Measurements from ENCODE around the gene FAM53C.

Gene FAM53C

GRCh38 chr5:138344887-138345622 lies 7.0 kb downstream of the FAM53C start:
- H4K8ac ChIP-seq (ENCODE audit: low read depth, low read length), result no peak overlapping the region
- H3K79me2 ChIP-seq (ENCODE audit: control insufficient read depth, insufficient read depth, low read length), result peaks cover 18% of the 10 kb centered on the region
- no peak overlapping the region for H3K4me2 ChIP-seq (ENCODE audit: low read length)
- no peak overlapping the region for H4K5ac ChIP-seq (ENCODE audit: low read length)
- no peak overlapping the region for H3K4me3 ChIP-seq (ENCODE audit: low read length)
- H2AK5ac ChIP-seq (ENCODE audit: low read length), result no peak overlapping the region
- no peak overlapping the region for H2BK5ac ChIP-seq (ENCODE audit: low read length)
- H3K4me1 ChIP-seq (ENCODE audit: control insufficient read depth, low read depth, low read length), result no peaks in the 10 kb centered on the region
- no peaks in the 10 kb centered on the region for H3K27me3 ChIP-seq (ENCODE audit: insufficient read depth, low read length, poor library complexity)
- no peak overlapping the region for H3K27ac ChIP-seq (ENCODE audit: low read depth, low read length)
- no peak overlapping the region for H3K4ac ChIP-seq (ENCODE audit: low read depth, low read length)
- no CpG with 5 or more reads among the region's 32 CpGs for WGBS (ENCODE audit: extremely low coverage, insufficient coverage, low lambda C conversion rate)
- H2BK120ac ChIP-seq (ENCODE audit: low read depth, low read length), result no peak overlapping the region
- peaks cover 12% of the 10 kb centered on the region for H3K79me1 ChIP-seq (ENCODE audit: low read length)
- H2BK15ac ChIP-seq (replicated peaks; ENCODE audit: low read depth), result no peak overlapping the region
- DNase-seq, result no peak
- no peak overlapping the region for H3K56ac ChIP-seq (ENCODE audit: low read length)
- peaks cover 13% of the 10 kb centered on the region for H3K36me3 ChIP-seq (ENCODE audit: control insufficient read depth, insufficient read depth, low read length)
- no peak overlapping the region for H3K9ac ChIP-seq (ENCODE audit: low read length)
- no peak overlapping the region for H3K18ac ChIP-seq (ENCODE audit: low read length)
- H3K23ac ChIP-seq (ENCODE audit: low read length), result no peak overlapping the region

- Histone ChIP-seq H3K56ac (ENCODE audit: low read length) (no peak overlapping the region), H3K4me2 (ENCODE audit: low read length) (no peak overlapping the region), H3K27me3 (ENCODE audit: insufficient read depth, low read length, poor library complexity) (no peaks in the 10 kb centered on the region), H3K4ac (ENCODE audit: low read depth, low read length) (no peak overlapping the region), H3K27ac (ENCODE audit: low read depth, low read length) (no peak overlapping the region), H3K18ac (ENCODE audit: low read length) (no peak overlapping the region), H3K79me2 (ENCODE audit: control insufficient read depth, insufficient read depth, low read length) (no peaks in the 10 kb centered on the region), H3K9ac (ENCODE audit: low read length) (no peak overlapping the region), H3K4me3 (ENCODE audit: low read length) (no peak overlapping the region), H3K23ac (ENCODE audit: low read length) (no peak overlapping the region), H3K36me3 (ENCODE audit: control insufficient read depth, insufficient read depth, low read length) (peaks cover 10% of the 10 kb centered on the region), H2BK120ac (ENCODE audit: low read depth, low read length) (no peak overlapping the region), H2AK5ac (ENCODE audit: low read length) (no peak overlapping the region), H3K4me1 (ENCODE audit: control insufficient read depth, low read depth, low read length) (no peaks in the 10 kb centered on the region), H2BK5ac (ENCODE audit: low read length) (no peak overlapping the region), H2BK15ac (replicated peaks; ENCODE audit: low read depth) (no peak overlapping the region), H4K5ac (ENCODE audit: low read length) (no peak overlapping the region), H3K79me1 (ENCODE audit: low read length) (peaks cover 2% of the 10 kb centered on the region), H4K8ac (ENCODE audit: low read depth, low read length) (no peak overlapping the region)
- no peak for DNase-seq
- no CpG with 5 or more reads among the region's 14 CpGs for whole genome bisulfite sequencing (ENCODE audit: extremely low coverage, insufficient coverage, low lambda C conversion rate)
Measured at GRCh38 chr5:138346889-138347288, 8.8 kb downstream of the FAM53C start.

GRCh38 chr5:138349852-138350562 lies 11.9 kb downstream of the FAM53C start:
- Histone ChIP-seq H3K27ac (ENCODE audit: low read depth, low read length) (no peak overlapping the region), H2AK5ac (ENCODE audit: low read length) (no peak overlapping the region), H4K8ac (ENCODE audit: low read depth, low read length) (no peak overlapping the region), H2BK5ac (ENCODE audit: low read length) (no peak overlapping the region), H3K9ac (ENCODE audit: low read length) (no peak overlapping the region), H2BK15ac (replicated peaks; ENCODE audit: low read depth) (no peak overlapping the region), H3K36me3 (ENCODE audit: control insufficient read depth, insufficient read depth, low read length) (peaks cover 10% of the 10 kb centered on the region), H3K18ac (ENCODE audit: low read length) (no peak overlapping the region), H3K27me3 (ENCODE audit: insufficient read depth, low read length, poor library complexity) (no peaks in the 10 kb centered on the region), H3K4ac (ENCODE audit: low read depth, low read length) (no peak overlapping the region), H3K4me2 (ENCODE audit: low read length) (no peak overlapping the region), H3K23ac (ENCODE audit: low read length) (no peak overlapping the region), H3K79me2 (ENCODE audit: control insufficient read depth, insufficient read depth, low read length) (peaks cover 18% of the 10 kb centered on the region), H3K56ac (ENCODE audit: low read length) (no peak overlapping the region), H2BK120ac (ENCODE audit: low read depth, low read length) (no peak overlapping the region), H3K4me1 (ENCODE audit: control insufficient read depth, low read depth, low read length) (peaks cover 8% of the 10 kb centered on the region), H3K79me1 (ENCODE audit: low read length) (peaks cover 6% of the 10 kb centered on the region), H4K5ac (ENCODE audit: low read length) (no peak overlapping the region), H3K4me3 (ENCODE audit: low read length) (no peak overlapping the region)
- no CpG with 5 or more reads among the region's 1 CpG for WGBS (ENCODE audit: extremely low coverage, insufficient coverage, low lambda C conversion rate)
- DNase-seq, result no peak

GRCh38 chr5:138350563-138350890 lies 12.5 kb downstream of the FAM53C start:
- DNase-seq, result no peak
- Histone ChIP-seq H3K56ac (ENCODE audit: low read length) (no peak overlapping the region), H3K79me2 (ENCODE audit: control insufficient read depth, insufficient read depth, low read length) (peaks cover 23% of the 10 kb centered on the region), H3K4me2 (ENCODE audit: low read length) (no peak overlapping the region), H3K23ac (ENCODE audit: low read length) (no peak overlapping the region), H2BK120ac (ENCODE audit: low read depth, low read length) (no peak overlapping the region), H3K4me1 (ENCODE audit: control insufficient read depth, low read depth, low read length) (peaks cover 8% of the 10 kb centered on the region), H2BK15ac (replicated peaks; ENCODE audit: low read depth) (no peak overlapping the region), H2BK5ac (ENCODE audit: low read length) (no peak overlapping the region), H3K4me3 (ENCODE audit: low read length) (no peak overlapping the region), H3K4ac (ENCODE audit: low read depth, low read length) (no peak overlapping the region), H4K5ac (ENCODE audit: low read length) (no peak overlapping the region), H2AK5ac (ENCODE audit: low read length) (no peak overlapping the region), H3K18ac (ENCODE audit: low read length) (no peak overlapping the region), H3K9ac (ENCODE audit: low read length) (no peak overlapping the region), H3K27ac (ENCODE audit: low read depth, low read length) (no peak overlapping the region), H4K8ac (ENCODE audit: low read depth, low read length) (no peak overlapping the region), H3K27me3 (ENCODE audit: insufficient read depth, low read length, poor library complexity) (no peaks in the 10 kb centered on the region), H3K79me1 (ENCODE audit: low read length) (peaks cover 6% of the 10 kb centered on the region), H3K36me3 (ENCODE audit: control insufficient read depth, insufficient read depth, low read length) (peaks cover 10% of the 10 kb centered on the region)

- no peak overlapping the region for H3K4me3 ChIP-seq (ENCODE audit: low read length)
- peaks cover 10% of the 10 kb centered on the region for H3K36me3 ChIP-seq (ENCODE audit: control insufficient read depth, insufficient read depth, low read length)
- no peak overlapping the region for H3K56ac ChIP-seq (ENCODE audit: low read length)
- no peak overlapping the region for H2BK5ac ChIP-seq (ENCODE audit: low read length)
- H2BK15ac ChIP-seq (replicated peaks; ENCODE audit: low read depth), result no peak overlapping the region
- H4K8ac ChIP-seq (ENCODE audit: low read depth, low read length), result no peak overlapping the region
- no peak overlapping the region for H3K18ac ChIP-seq (ENCODE audit: low read length)
- H3K4me1 ChIP-seq (ENCODE audit: control insufficient read depth, low read depth, low read length), result peaks cover 8% of the 10 kb centered on the region
- no peak overlapping the region for H3K9ac ChIP-seq (ENCODE audit: low read length)
- H2AK5ac ChIP-seq (ENCODE audit: low read length), result no peak overlapping the region
- H3K4ac ChIP-seq (ENCODE audit: low read depth, low read length), result no peak overlapping the region
- no peak overlapping the region for H2BK120ac ChIP-seq (ENCODE audit: low read depth, low read length)
- H3K79me2 ChIP-seq (ENCODE audit: control insufficient read depth, insufficient read depth, low read length), result peaks cover 26% of the 10 kb centered on the region
- H3K79me1 ChIP-seq (ENCODE audit: low read length), result peaks cover 6% of the 10 kb centered on the region
- H3K23ac ChIP-seq (ENCODE audit: low read length), result no peak overlapping the region
- no peak overlapping the region for H3K4me2 ChIP-seq (ENCODE audit: low read length)
- H3K27me3 ChIP-seq (ENCODE audit: insufficient read depth, low read length, poor library complexity), result no peaks in the 10 kb centered on the region
- no peak overlapping the region for H3K27ac ChIP-seq (ENCODE audit: low read depth, low read length)
- no peak overlapping the region for H4K5ac ChIP-seq (ENCODE audit: low read length)
- DNase-seq, result no peak
- WGBS (ENCODE audit: extremely low coverage, insufficient coverage, low lambda C conversion rate), result no CpG with 5 or more reads among the region's 1 CpG
Measured at GRCh38 chr5:138351056-138351455, 13.0 kb downstream of the FAM53C start.

GRCh38 chr5:138351517-138351916 lies 13.5 kb downstream of the FAM53C start:
- Histone ChIP-seq H3K36me3 (ENCODE audit: control insufficient read depth, insufficient read depth, low read length) (peaks cover 10% of the 10 kb centered on the region), H4K5ac (ENCODE audit: low read length) (no peak overlapping the region), H3K4me3 (ENCODE audit: low read length) (no peak overlapping the region), H2BK15ac (replicated peaks; ENCODE audit: low read depth) (no peak overlapping the region), H3K79me2 (ENCODE audit: control insufficient read depth, insufficient read depth, low read length) (peaks cover 30% of the 10 kb centered on the region), H4K8ac (ENCODE audit: low read depth, low read length) (no peak overlapping the region), H3K9ac (ENCODE audit: low read length) (no peak overlapping the region), H2AK5ac (ENCODE audit: low read length) (no peak overlapping the region), H3K27ac (ENCODE audit: low read depth, low read length) (no peak overlapping the region), H3K56ac (ENCODE audit: low read length) (no peak overlapping the region), H3K18ac (ENCODE audit: low read length) (no peak overlapping the region), H3K23ac (ENCODE audit: low read length) (no peak overlapping the region), H3K79me1 (ENCODE audit: low read length) (peaks cover 6% of the 10 kb centered on the region), H2BK5ac (ENCODE audit: low read length) (no peak overlapping the region), H3K4ac (ENCODE audit: low read depth, low read length) (no peak overlapping the region), H2BK120ac (ENCODE audit: low read depth, low read length) (no peak overlapping the region), H3K4me1 (ENCODE audit: control insufficient read depth, low read depth, low read length) (peaks cover 8% of the 10 kb centered on the region), H3K4me2 (ENCODE audit: low read length) (no peak overlapping the region), H3K27me3 (ENCODE audit: insufficient read depth, low read length, poor library complexity) (no peaks in the 10 kb centered on the region)
- no peak for DNase-seq

All from mesendoderm (in vitro differentiated cells).